Type B pancreatic cell (in vitro differentiated cells): ENCODE measurements around the gene ROPN1. TPM values are rescaled to one million over a fixed set of nuclear protein-coding genes. Genes with fewer than 3 reads are reported as not detected.
"Not testable (repeated sequence)": the region's sequence is repeated elsewhere in the genome, so short reads cannot be mapped to it uniquely, and the experiment has no call there.

ENCODE experiments used
- DNase-seq: peaks from one replicate; pipeline ENCODE4 v3.0.0; 2021; ENCODE audit warnings: mixed read lengths; ENCODE audit not compliant: unreplicated experiment; ENCODE audit errors: extremely low spot score
- H3K27ac Mint-ChIP-seq: 2 replicates; pipeline ENCODE4 v1.8.0; 2021; ENCODE audit warnings: mild to moderate bottlenecking, mixed read lengths
- H3K27me3 Mint-ChIP-seq: 2 replicates; pipeline ENCODE4 v1.8.0; 2021; ENCODE audit warnings: mixed read lengths
- H3K36me3 Mint-ChIP-seq: 2 replicates; pipeline ENCODE4 v1.8.0; 2021; ENCODE audit warnings: mixed read lengths
- H3K4me1 Mint-ChIP-seq: one replicate; pipeline ENCODE4 v1.8.0; 2021; ENCODE audit warnings: mixed read lengths; ENCODE audit not compliant: unreplicated experiment
- H3K4me3 Mint-ChIP-seq: 2 replicates; pipeline ENCODE4 v1.8.0; 2021; ENCODE audit warnings: mild to moderate bottlenecking, mixed read lengths
- H3K9me3 Mint-ChIP-seq: 2 replicates; pipeline ENCODE4 v1.8.0; 2021; ENCODE audit warnings: mixed read lengths
- total RNA-seq: library from RNA; stranded (reverse); gene quantifications from 2 replicates; pipeline ENCODE4 v1.2.1, GENCODE V29; 2021; ENCODE audit warnings: low replicate concordance
- TF ChIP-seq, protein P1 (sequence below): fragments of 200-600 bp; sonication (generic); conservative IDR thresholded peaks from 2 replicates; pipeline ENCODE4 v1.5.0; 2021; ENCODE audit warnings: antibody characterized with exemption, mild to moderate bottlenecking

Gene ROPN1
- total RNA-seq, 1 donor from 2014 or later: not detected

DNA sequence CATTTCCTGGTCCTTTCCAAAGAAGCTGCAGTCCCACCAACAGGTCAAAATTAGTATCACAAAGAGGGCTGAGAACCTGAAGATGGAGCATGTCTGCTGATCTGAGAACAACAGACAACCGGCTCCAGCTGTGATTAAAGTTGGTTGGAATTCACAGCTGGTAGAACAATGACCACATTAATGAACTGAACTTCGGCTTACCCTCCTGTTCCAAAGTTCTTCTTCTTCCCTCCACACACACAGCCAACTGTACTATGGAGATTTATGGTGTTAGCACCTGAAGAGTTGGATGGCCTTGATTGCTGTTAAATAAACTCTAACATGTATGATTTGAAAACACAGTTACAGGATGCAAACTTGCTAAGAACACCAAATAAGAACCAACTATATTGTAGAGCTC lies 27.4 kb upstream of the ROPN1 start:
- Mint-ChIP-seq H3K27ac (no peak overlapping the region), H3K27me3 (peaks cover 23% of the 10 kb centered on the region), H3K36me3 (no peaks in the 10 kb centered on the region), H3K9me3 (peaks cover 6% of the 10 kb centered on the region), H3K4me1 (peaks cover 15% of the 10 kb centered on the region), H3K4me3 (no peak overlapping the region)
- DNase-seq: no peak
- TF ChIP-seq, protein P1, sequence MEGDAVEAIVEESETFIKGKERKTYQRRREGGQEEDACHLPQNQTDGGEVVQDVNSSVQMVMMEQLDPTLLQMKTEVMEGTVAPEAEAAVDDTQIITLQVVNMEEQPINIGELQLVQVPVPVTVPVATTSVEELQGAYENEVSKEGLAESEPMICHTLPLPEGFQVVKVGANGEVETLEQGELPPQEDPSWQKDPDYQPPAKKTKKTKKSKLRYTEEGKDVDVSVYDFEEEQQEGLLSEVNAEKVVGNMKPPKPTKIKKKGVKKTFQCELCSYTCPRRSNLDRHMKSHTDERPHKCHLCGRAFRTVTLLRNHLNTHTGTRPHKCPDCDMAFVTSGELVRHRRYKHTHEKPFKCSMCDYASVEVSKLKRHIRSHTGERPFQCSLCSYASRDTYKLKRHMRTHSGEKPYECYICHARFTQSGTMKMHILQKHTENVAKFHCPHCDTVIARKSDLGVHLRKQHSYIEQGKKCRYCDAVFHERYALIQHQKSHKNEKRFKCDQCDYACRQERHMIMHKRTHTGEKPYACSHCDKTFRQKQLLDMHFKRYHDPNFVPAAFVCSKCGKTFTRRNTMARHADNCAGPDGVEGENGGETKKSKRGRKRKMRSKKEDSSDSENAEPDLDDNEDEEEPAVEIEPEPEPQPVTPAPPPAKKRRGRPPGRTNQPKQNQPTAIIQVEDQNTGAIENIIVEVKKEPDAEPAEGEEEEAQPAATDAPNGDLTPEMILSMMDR: no peak

DNA sequence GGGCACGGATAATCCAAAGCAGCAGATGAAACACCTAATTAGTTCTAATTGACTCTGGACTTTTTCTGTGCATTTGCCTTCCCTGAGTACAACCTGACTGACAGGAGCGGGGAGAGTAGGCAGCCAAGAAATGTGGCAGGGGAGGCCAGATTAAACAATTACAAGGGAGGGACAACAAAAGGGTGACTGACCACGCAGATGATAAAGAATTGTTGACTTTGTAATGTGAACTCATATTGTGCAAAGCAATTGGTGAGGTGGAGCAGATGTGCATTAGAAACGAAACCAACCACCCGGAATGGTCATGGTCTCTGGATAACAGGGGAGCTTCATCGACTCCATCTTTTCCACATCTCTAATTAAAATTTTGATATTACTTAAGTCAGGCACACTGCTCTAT lies 25.6 kb upstream of the ROPN1 start:
- not testable (repeated sequence) for H3K9me3 Mint-ChIP-seq, DNase-seq, H3K36me3 Mint-ChIP-seq, H3K27ac Mint-ChIP-seq, H3K4me3 Mint-ChIP-seq
- peaks cover 23% of the 10 kb centered on the region for H3K27me3 Mint-ChIP-seq
- H3K4me1 Mint-ChIP-seq: peaks cover 15% of the 10 kb centered on the region

DNA sequence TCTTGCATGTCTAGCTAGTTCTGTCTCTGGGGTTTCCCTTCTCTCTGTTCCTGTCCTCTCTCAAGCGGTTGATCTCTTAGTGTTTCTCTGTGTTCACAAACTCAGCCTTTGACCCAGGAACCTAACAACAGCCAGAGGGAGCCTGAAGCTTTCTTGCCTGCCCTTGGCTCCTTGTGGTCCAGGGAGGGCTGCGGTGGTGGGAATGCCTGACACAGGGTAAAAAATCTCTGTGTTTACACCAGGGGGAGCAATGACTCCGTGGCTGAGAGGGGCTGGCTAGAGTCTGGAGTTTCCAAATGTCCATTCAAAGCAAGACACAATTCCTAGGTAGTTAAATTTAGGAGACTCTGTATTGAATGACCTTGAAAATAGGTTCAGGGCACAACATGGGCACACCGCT lies 24.6 kb upstream of the ROPN1 start:
- not testable (repeated sequence) for H3K36me3 Mint-ChIP-seq, H3K27ac Mint-ChIP-seq, DNase-seq, H3K9me3 Mint-ChIP-seq, H3K4me3 Mint-ChIP-seq
- Mint-ChIP-seq H3K27me3 (peaks cover 32% of the 10 kb centered on the region), H3K4me1 (peaks cover 15% of the 10 kb centered on the region)
- TF ChIP-seq, protein P1: peak; percentile 79

DNA sequence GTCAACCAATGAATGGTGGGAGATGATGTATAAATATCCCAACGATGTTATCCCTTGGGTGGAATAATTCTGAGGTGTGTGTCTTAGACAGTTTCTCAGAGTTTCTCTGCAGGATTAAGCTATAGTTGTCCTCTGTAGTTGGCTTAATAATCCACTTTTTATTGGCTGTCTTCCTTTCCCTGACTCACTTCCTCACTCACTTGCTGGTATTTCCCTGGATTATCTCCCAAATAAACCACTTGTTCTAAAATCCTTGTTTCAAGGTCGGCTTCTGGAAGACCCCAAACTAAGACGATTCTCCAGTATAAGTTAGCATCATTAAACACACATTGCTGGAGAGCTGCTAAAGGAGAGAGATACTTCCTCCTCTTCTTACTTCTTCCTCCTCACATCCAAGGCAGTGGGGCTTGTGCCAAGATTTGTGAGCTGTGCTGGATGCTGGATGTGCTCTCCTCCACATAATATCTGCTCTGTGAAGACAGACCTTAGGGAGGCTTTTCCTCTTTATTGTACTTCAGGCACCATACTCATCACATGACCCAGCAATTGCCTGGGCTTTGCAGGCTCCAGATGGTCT lies 22.5 kb upstream of the ROPN1 start:
- Mint-ChIP-seq H3K4me1 (peaks cover 15% of the 10 kb centered on the region), H3K27me3 (peaks cover 35% of the 10 kb centered on the region), H3K36me3 (no peaks in the 10 kb centered on the region), H3K9me3 (no peaks in the 10 kb centered on the region), H3K4me3 (no peak overlapping the region), H3K27ac (no peak overlapping the region)
- TF ChIP-seq, protein P1: no peak
- no peak for DNase-seq

DNA sequence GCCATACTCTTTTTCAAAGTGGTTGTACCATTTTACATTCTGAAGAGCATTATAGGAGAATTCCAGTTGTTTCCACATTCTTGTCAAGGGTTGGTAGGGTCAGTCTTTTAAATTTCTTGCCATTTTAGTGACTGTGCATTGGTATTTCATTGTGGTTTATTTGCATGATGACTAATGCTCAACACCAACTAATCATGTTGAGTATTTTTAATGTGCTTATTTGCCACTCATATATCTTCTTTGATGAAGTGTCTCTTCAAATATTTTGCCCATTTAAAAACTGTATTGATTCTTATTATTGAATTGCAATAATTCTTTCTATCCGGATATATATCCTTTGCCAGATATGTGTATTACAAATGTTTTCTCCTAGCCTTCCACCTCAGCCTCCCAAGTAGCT lies 16.4 kb upstream of the ROPN1 start:
- H3K4me3 Mint-ChIP-seq, H3K9me3 Mint-ChIP-seq, H3K36me3 Mint-ChIP-seq, DNase-seq, H3K4me1 Mint-ChIP-seq, H3K27ac Mint-ChIP-seq: not testable (repeated sequence)
- peaks cover 71% of the 10 kb centered on the region for H3K27me3 Mint-ChIP-seq

DNA sequence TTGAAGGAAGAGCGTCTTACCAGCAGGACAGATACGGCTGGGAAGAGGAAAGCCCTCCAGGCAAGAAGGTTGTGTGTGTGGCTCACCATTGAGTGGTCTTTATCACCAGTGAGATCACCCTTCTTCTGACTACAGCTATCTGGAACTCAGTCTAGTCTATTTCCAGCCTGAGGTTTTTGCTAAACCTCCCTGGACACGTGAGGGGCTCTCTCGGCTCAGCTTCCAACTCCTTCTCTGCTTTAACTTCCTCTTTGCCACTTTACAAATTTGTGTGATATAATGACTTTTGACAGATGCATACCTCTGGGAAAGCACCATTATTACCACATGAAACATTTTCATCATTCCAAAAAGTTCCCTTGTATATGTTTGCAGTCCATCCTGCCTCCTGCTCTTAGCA lies 15.3 kb upstream of the ROPN1 start:
- H3K36me3 Mint-ChIP-seq: no peaks in the 10 kb centered on the region

DNA sequence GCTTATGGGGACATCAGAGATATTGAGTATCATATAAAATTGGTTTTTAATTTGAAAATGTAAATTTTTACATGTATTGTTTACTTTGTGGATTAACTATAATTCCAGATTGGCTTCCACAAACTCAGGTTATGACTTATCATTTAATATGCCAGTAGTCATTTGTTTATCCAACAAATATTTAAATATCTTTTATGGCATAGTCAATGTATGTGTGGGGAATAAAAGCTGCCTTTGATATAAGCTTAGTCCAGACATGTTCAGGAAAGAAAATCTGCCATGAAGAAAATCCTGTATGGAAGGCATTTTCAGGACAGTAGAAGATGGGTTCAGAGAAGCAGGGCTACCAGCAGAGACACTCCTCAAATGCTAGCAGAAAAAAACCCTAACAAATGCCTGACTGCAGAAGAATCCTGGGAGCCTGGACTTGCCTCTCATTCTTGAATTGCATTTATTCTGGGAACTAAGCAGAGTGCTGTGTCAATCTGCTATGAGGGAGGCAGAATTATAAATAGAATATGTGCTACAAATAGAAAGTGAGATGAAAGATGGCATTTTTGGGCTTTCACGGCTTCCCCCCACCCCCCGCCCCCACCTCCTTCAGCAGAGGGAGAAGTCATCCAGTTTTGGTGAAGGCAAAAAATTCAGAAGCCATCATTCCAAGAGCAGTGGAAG lies 10.6 kb upstream of the ROPN1 start:
- not testable (repeated sequence) for H3K27ac Mint-ChIP-seq, H3K4me1 Mint-ChIP-seq, H3K9me3 Mint-ChIP-seq, DNase-seq, H3K36me3 Mint-ChIP-seq, H3K4me3 Mint-ChIP-seq
- H3K27me3 Mint-ChIP-seq: peaks cover 73% of the 10 kb centered on the region

More for the DNA sequence above, 15.3 kb upstream of the ROPN1 start:
- Mint-ChIP-seq H3K27me3 (peaks cover 69% of the 10 kb centered on the region), H3K9me3 (no peaks in the 10 kb centered on the region), H3K4me3 (no peak overlapping the region), H3K27ac (no peak overlapping the region), H3K4me1 (no peaks in the 10 kb centered on the region)
- DNase-seq: no peak
- TF ChIP-seq, protein P1: no peak

DNA sequence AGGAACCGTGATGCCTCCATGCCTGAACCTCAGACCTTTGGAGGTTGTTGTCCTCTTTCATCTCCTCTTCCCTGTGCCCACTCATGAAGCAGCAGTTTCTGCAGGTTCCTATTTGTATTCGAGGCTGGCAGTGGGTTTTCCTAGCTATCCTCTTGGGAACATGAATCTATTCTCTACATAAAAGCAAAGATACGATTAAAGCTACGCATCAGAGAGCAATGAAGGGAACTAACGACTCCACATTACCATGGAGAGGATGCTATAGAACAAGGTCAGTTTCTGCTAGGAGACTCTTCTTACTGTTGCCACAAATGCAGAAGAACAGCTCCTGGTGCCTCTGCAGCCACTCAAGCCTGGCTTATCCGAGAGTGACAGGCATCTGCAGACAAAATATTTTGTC lies 9.4 kb upstream of the ROPN1 start:
- H3K4me1 Mint-ChIP-seq, DNase-seq, H3K9me3 Mint-ChIP-seq, H3K4me3 Mint-ChIP-seq, H3K36me3 Mint-ChIP-seq, H3K27ac Mint-ChIP-seq: not testable (repeated sequence)
- peaks cover 71% of the 10 kb centered on the region for H3K27me3 Mint-ChIP-seq
